ENCODE results near the gene RPS6KA6.
A peak's percentile ranks its signal among the peaks of the same experiment; 100 is the strongest.
"Not testable (repeated sequence)": the region's sequence is repeated elsewhere in the genome, so short reads cannot be mapped to it uniquely, and the experiment has no call there.

The RPS6KA6 gene

GRCh38 chrX:84161641-84162040 is 26.4 kb downstream of the RPS6KA6 start:
- no peak for DNase-seq

- no peak for DNase-seq
These were observed 27.3 kb downstream of the RPS6KA6 start for GRCh38 chrX:84160736-84161135.

DNA sequence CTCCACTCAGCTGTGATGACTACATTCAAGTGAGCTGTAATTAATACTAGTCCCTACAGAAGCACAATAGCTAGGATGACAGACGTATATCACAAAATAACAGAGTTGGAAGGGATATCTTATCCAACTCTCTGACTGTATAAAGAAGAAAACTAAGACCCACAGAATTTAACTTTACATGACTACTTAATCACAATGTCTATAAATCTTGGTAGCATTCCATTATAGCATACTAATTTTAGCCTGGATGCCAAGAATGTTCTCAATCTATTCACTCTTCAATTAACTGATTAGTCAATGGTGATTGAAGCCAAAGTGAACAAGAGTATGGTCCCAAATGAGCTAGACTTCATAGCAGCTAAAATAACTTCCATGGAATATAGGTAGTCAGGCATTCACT is 31.2 kb downstream of the RPS6KA6 start:
- no peak for DNase-seq

DNA sequence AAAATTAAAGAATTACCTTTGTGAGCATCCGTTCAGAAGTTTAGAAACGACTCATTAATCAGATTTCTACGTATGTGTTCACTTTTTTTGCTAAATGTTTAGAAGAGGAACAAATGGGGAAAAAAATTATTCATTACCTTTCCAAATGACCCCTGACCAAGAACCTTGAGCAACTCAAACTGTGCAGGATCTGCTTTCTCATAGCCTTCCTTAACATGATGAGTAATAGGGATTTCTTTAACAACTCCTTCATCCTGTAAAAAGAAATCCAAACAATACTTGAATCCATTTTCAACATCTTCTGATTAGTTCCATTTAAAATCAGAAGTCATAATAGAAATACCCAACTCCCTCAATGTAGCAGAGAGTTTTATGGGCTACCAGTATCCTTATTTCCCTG is 32.1 kb downstream of the RPS6KA6 start:
- DNase-seq = no peak

DNA sequence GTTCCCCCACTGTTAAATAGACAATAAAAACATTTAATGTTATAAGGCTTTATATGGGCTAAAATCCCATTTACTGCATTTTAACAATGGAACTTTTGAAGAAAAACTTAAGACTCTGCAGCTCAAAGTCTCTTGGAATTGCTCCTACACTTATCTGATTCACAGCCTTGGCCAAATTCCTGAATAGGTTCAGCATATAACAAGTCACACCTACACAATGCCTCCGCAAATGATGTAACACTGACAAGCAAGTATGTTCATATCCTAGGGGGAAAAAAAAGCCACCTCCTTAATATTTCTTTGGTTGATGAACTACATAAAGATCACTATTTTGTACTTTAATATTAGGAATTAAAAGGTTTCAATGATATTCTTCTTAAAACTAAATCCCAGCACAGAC is 34.5 kb downstream of the RPS6KA6 start:
- no peak for DNase-seq

GRCh38 chrX:84144991-84145390 is 43.0 kb downstream of the RPS6KA6 start:
- DNase-seq = no peak

DNA sequence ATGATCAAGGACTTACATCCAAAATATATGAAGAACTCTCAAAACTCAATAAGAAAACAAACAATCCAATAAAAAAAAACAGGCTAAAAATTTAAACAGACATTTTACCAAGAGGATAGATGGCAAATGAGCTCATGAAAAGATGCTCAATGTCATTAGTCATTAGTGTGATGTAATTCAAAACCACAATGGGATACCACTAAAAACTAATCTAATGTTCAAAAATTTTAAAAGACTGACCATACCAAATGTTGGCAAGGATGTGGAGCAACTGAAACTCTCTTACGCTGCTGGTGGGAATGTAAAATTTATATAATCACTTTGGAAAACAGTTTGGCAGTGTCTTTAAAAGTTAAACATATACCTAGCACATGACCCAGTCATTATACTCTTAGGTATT is 43.7 kb downstream of the RPS6KA6 start:
- no peak for DNase-seq

GRCh38 chrX:84133023-84133422 is 55.0 kb downstream of the RPS6KA6 start:
- DNase-seq = no peak

DNA sequence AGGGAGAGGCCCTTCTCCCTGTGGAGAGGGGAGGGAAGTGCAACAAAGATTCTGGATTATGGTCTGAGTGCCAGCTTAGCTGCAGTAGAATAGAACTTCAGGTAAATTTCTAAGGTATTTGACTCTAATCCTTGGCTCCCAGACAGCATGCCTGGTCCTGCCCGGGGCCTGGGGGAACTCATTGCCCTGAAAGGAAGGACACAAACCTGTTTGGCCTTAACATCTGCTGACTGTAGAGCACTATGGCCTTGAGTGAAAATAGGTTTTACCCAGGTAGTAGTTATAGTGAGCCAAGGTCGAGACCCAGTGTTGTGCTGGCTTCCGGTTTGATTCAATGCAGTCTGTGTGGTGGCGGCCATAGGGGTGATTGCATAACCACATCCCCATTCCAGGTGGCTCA is 64.4 kb downstream of the RPS6KA6 start:
- DNase-seq = no peak

GRCh38 chrX:84118769-84119168 is 69.2 kb downstream of the RPS6KA6 start:
- no peak for DNase-seq

- DNase-seq = no peak
These were observed 69.7 kb downstream of the RPS6KA6 start for GRCh38 chrX:84118315-84118714.

- no peak for DNase-seq
These were observed 79.4 kb downstream of the RPS6KA6 start for GRCh38 chrX:84108584-84108983.

GRCh38 chrX:84099120-84099519 is 88.9 kb downstream of the RPS6KA6 start:
- DNase-seq = no peak

- not testable (repeated sequence) for DNase-seq
These were observed 108.4 kb downstream of the RPS6KA6 start for GRCh38 chrX:84079479-84080197.

GRCh38 chrX:84078991-84079390 is 109.0 kb downstream of the RPS6KA6 start:
- no peak for DNase-seq

GRCh38 chrX:84064814-84065213 is 123.2 kb downstream of the RPS6KA6 start:
- no peak for DNase-seq

DNA sequence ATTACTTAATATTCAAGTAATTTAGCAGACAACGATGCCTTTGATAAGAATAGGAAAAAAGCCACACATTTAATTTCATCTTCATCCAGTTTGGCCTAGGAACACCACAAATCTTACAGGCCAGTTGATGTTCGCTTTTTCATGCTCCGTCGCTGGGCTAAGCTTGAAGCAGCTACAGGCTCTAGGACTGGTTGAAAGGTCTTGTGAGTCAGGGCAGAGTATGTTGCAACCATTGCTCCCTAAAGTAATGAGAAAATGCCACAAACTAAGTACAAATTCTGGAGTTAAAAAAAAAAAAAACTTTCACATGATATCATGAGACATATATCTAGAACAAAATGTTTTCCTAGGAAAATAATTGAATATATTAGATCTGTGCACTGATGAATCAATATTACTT is 123.8 kb downstream of the RPS6KA6 start:
- no peak for DNase-seq

- no peak for DNase-seq
These were observed 140.7 kb downstream of the RPS6KA6 start for GRCh38 chrX:84047339-84047738.

- peak in 2 of 6 experiments; percentile 11 to 17 for DNase-seq
These were observed 141.5 kb downstream of the RPS6KA6 start for GRCh38 chrX:84046403-84046984.

GRCh38 chrX:84044051-84044450 is 143.9 kb downstream of the RPS6KA6 start:
- DNase-seq = no peak

Data from stimulated activated naive CD4-positive, alpha-beta T cell (primary cell).